H4 (cell line): ENCODE data around the gene TMC4. TPM values are rescaled to one million over a fixed set of nuclear protein-coding genes. Genes with fewer than 3 reads are reported as not detected.

Experiments used
- DNase-seq: peaks from one replicate; pipeline ENCODE4 v3.0.0-alpha.2; 2015; ENCODE audit warnings: low spot score
- total RNA-seq: library from RNA; depleted of rRNA; stranded (reverse); fragments of >200 nt; shearing (Covaris generic); gene quantifications from 2 replicates; pipeline ENCODE4 v1.2.3, GENCODE V29; 2014; rRNA removed

TMC4 gene
- total RNA-seq, 1 experiment from 2014 or later, result not detected

GRCh38 chr19:54133312-54133956 lies 39.5 kb downstream of the TMC4 start:
- DNase-seq, result no peak

- no peak for DNase-seq
Measured at GRCh38 chr19:54129617-54129996, 43.4 kb downstream of the TMC4 start.

GRCh38 chr19:54128796-54129616 lies 44.0 kb downstream of the TMC4 start:
- no peak for DNase-seq

GRCh38 chr19:54128441-54128725 lies 44.6 kb downstream of the TMC4 start:
- no peak for DNase-seq

GRCh38 chr19:54127688-54128440 lies 45.1 kb downstream of the TMC4 start:
- no peak for DNase-seq

- no peak for DNase-seq
Measured at GRCh38 chr19:54125713-54126112, 47.2 kb downstream of the TMC4 start.

- DNase-seq, result no peak
Measured at GRCh38 chr19:54124393-54124792, 48.6 kb downstream of the TMC4 start.

- DNase-seq, result no peak
Measured at GRCh38 chr19:54123682-54124081, 49.3 kb downstream of the TMC4 start.

GRCh38 chr19:54121259-54121658 lies 51.7 kb downstream of the TMC4 start:
- DNase-seq, result no peak

- DNase-seq, result peak; percentile 100
Measured at GRCh38 chr19:54115109-54116063, 57.6 kb downstream of the TMC4 start, which contains the start of the genes PRPF31 and TFPT. Gene PRPF31, plus strand, starts transcription at chr19:54115754. Its CDS starts 2,525 bp downstream, at chr19:54118279. Gene TFPT, minus strand, starts transcription at chr19:54115657. Its CDS starts 388 bp downstream, at chr19:54115269.

- DNase-seq, result no peak
Measured at GRCh38 chr19:54114340-54115108, 58.4 kb downstream of the TMC4 start.

Other genes with a start within 250 kb of the TMC4 start
- gene CACNG8, start 210.2 kb downstream of the TMC4 start, total RNA-seq, result 0.04 and 0.14 TPM in 2 replicates
- 0.46 and 1.4 TPM in 2 replicates for gene CACNG6, start 181.5 kb downstream of the TMC4 start, total RNA-seq
- not detected in 2 replicates for gene VSTM1, start 109.3 kb downstream of the TMC4 start, total RNA-seq
- gene TARM1, start 91.8 kb downstream of the TMC4 start, total RNA-seq, result not detected in 2 replicates
- gene OSCAR, start 72.4 kb downstream of the TMC4 start, total RNA-seq, result 0.06 and 2.2 TPM in 2 replicates
- 38.8 and 45.2 TPM in 2 replicates for gene NDUFA3, start 70.3 kb downstream of the TMC4 start, total RNA-seq
- 37.5 and 47.8 TPM in 2 replicates for gene TFPT, start 57.5 kb downstream of the TMC4 start, total RNA-seq
- 106 and 131 TPM in 2 replicates for gene PRPF31, start 57.4 kb downstream of the TMC4 start, total RNA-seq
- gene CNOT3, start 35.4 kb downstream of the TMC4 start, total RNA-seq, result 18.6 and 27.5 TPM in 2 replicates
- gene LENG1, start 13.4 kb downstream of the TMC4 start, total RNA-seq, result 15.6 and 18.4 TPM in 2 replicates
- 88.1 and 139 TPM in 2 replicates for gene MBOAT7, start 16.4 kb upstream of the TMC4 start, total RNA-seq
- gene TSEN34, start 18.1 kb upstream of the TMC4 start, total RNA-seq, result 166 and 167 TPM in 2 replicates
- 2,262 and 2,532 TPM in 2 replicates for gene RPS9, start 27.7 kb upstream of the TMC4 start, total RNA-seq
- gene LILRB3, start 49.8 kb upstream of the TMC4 start, total RNA-seq, result not detected in 2 replicates
- gene LILRA6, start 69.6 kb upstream of the TMC4 start, total RNA-seq, result not detected in 2 replicates
- not detected in 2 replicates for gene LILRB5, start 84.1 kb upstream of the TMC4 start, total RNA-seq
- gene LILRB2, start 108.0 kb upstream of the TMC4 start, total RNA-seq, result not detected in 2 replicates
- not detected in 2 replicates for gene LILRA5, start 140.0 kb upstream of the TMC4 start, total RNA-seq
- not detected in 2 replicates for gene LILRA4, start 166.0 kb upstream of the TMC4 start, total RNA-seq
- 0.46 and 1.5 TPM in 2 replicates for gene LAIR1, start 191.8 kb upstream of the TMC4 start, total RNA-seq
- not detected in 2 replicates for gene TTYH1, start 242.3 kb upstream of the TMC4 start, total RNA-seq